Adipose tissue (tissue), 3 donors: ENCODE measurements around the gene MYBPC3. TPM values are rescaled to one million over a fixed set of nuclear protein-coding genes. Genes with fewer than 3 reads are reported as not detected.
"Not testable (repeated sequence)": the region's sequence is repeated elsewhere in the genome, so short reads cannot be mapped to it uniquely, and the experiment has no call there.

ENCODE experiments used
- H3K27ac ChIP-seq: one replicate; pipeline ENCODE4 v1.5.1; 2013; ENCODE audit warnings: low read depth, low read length
- whole genome bisulfite sequencing, 3 donors: extraction: QIAGEN DNeasy Blood & Tissue Kit; methylation state at CpG; one replicate each; pipeline ENCODE4 v1.1.7; 2013; 5-methylcytosine and 5-hydroxymethylcytosine counted together
- polyA plus RNA-seq, 3 donors: library from polyadenylated mRNA; stranded (reverse); fragments of 200-250 nt; gene quantifications; one replicate each; pipeline ENCODE4 v1.2.3, GENCODE V29; 2013
- donor health status: healthy with polysubstance abuse.
- donor health status: Bipolar disorder and iron deficiency.
- donor health status: healthy.

The MYBPC3 gene
- polyA plus RNA-seq, 3 donors, result 0.07 to 3.1 (median 0.68) TPM

DNA sequence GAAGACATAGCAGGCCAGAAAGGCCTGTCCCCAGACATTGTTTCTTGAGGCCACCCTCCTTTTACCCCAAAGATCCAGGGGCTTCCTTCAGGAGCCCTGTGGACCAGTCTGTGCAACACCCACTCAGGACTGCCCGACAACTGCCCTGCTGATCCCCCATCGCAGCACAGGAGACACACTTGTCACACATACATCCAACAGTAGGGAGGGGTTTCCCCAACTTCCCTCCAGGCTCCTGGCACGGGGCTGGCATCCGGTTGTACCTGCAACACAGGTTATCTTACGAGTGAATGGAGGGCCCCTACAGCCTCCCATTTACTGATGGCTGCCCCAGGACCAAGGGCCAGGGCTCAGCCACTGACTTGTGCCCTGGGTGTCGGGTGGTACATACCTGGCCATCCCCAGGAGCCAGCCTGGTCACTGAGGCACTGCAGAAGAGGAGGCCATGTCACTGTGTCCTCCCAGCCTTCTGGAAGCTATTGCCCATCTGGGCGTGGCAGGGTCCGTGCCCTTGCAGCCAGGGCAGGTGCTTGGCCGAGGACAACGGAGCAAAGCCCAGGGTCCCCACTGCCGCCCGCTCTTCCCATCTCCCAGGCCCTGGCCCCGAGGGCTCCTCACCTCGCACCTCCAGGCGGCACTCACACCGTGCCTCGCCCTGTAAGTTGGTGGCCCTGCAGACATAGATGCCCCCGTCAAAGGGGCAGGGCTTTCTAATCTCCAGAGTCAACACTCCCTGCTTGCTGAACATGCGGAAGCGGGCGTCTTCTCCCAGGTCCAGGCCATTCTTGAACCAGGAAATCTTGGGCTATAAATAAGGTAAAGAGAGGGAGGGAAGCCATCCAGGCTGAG is 20.8 kb downstream of the MYBPC3 start:
- WGBS, 3 donors, result 73 to 76% (median 74%) methylated on average over 21 of the region's 21 CpGs
- H3K27ac ChIP-seq, result no peak overlapping the region

DNA sequence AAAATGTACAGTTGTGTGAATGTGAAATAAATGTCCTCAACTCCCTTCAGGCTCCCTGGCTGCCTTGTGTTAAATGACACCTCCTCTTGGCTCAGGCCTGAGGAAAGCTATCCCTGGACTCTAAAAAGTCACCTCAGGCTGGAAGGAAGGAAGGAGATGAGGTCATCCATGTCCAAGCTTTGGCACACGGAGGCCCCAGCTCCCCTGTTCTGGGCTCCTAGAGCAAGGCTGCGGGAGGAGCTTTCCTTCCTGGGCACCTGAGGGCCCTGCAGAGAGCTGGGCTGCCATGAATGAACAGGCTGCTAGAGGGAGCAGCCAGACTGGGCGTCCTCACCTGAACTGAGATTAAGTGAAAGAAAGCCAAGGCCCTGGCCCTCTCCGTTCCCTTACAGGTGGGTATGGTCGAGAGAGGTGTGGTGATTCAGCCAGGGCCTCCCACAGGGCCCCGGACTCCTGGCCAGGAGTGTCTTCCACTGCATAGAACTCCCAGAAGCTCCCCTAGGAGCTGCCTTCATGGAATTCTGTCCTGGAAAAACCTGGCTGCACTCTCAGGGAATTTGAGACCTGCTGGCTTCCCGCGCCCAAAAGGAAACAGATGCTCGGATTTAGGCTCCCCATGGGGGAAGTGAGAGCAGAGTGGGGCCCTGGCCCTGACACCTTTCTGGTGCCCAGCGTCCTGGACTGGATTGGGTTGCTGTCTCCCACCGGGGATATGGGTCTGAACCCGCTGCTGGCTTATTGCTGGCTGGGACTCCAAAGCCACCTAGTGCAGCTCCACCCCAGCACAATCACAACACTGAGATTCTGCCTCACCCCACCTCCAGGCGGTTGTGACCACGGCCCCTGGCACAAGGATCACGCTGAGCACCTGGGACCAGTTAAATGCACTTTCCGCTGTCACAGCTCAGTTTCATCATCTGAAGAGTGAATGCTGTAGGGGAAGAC is 22.2 kb downstream of the MYBPC3 start:
- 55 to 62% (median 59%) methylated on average over 16 of the region's 16 CpGs for WGBS, 3 donors
- H3K27ac ChIP-seq, result no peak overlapping the region

DNA sequence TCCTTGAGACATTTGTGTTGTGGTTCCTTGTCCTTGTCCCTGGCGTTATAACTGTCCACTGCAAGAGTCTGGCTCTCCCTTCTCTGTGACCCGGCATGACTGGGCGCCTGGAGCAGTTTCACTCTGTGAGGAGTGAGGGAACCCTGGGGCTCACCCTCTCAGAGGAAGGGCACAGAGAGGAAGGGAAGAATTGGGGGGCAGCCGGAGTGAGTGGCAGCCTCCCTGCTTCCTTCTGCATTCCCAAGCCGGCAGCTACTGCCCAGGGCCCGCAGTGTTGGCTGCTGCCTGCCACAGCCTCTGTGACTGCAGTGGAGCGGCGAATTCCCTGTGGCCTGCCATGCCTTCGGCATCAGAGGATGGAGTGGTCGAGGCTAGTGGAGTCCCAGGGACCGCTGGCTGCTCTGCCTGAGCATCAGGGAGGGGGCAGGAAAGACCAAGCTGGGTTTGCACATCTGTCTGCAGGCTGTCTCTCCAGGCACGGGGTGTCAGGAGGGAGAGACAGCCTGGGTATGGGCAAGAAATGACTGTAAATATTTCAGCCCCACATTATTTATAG is 23.0 kb downstream of the MYBPC3 start:
- no peak overlapping the region for H3K27ac ChIP-seq
- WGBS, 3 donors, result 62 to 78% (median 70%) methylated on average over 11 to 12 of the region's 12 CpGs

- WGBS, 3 donors, result 85 to 88% (median 86%) methylated on average over 29 of the region's 29 CpGs
- H3K27ac ChIP-seq, result no peak overlapping the region
These were observed 23.8 kb downstream of the MYBPC3 start for GRCh38 chr11:47328449-47329390.

DNA sequence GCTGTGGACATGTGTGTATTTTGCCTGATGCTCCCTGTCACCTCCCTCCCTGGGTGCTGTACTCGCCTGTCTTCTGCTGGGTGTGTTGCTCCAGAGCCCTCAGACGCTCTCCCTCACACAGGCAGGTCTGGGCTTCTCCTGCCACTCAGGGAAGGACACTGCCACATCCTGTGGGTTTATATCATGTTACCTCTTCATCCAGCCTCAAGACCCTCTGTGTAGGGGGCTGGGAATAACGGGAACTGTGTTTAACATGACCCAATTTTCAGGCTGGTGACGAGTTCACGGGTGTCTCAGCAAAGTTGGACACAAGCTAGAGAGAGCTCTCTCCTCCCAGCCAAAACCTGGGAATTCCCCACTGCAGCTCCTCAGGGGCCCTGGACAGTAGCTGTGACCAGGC is 24.6 kb downstream of the MYBPC3 start:
- WGBS, 3 donors, result 92 to 95% (median 93%) methylated on average over 5 of the region's 5 CpGs

GRCh38 chr11:47327025-47327424 is 25.5 kb downstream of the MYBPC3 start:
- WGBS, 3 donors, result 92 to 97% (median 95%) methylated on average over 13 of the region's 13 CpGs

More for the DNA sequence above, 24.6 kb downstream of the MYBPC3 start:
- H3K27ac ChIP-seq, result no peak overlapping the region

GRCh38 chr11:47326198-47326597 is 26.3 kb downstream of the MYBPC3 start:
- H3K27ac ChIP-seq, result no peak overlapping the region
- WGBS, 3 donors, result 97 to 99% (median 97%) methylated on average over 12 of the region's 12 CpGs

More at GRCh38 chr11:47327025-47327424, 25.5 kb downstream of the MYBPC3 start:
- H3K27ac ChIP-seq, result no peak overlapping the region

- 67 to 74% (median 69%) methylated on average over 15 of the region's 15 CpGs for WGBS, 3 donors
- H3K27ac ChIP-seq, result no peak overlapping the region
These were observed 27.0 kb downstream of the MYBPC3 start for GRCh38 chr11:47325271-47326041.

- 87 to 94% (median 89%) methylated on average over 12 of the region's 12 CpGs for WGBS, 3 donors
- no peak overlapping the region for H3K27ac ChIP-seq
These were observed 28.0 kb downstream of the MYBPC3 start for GRCh38 chr11:47324520-47324919.

DNA sequence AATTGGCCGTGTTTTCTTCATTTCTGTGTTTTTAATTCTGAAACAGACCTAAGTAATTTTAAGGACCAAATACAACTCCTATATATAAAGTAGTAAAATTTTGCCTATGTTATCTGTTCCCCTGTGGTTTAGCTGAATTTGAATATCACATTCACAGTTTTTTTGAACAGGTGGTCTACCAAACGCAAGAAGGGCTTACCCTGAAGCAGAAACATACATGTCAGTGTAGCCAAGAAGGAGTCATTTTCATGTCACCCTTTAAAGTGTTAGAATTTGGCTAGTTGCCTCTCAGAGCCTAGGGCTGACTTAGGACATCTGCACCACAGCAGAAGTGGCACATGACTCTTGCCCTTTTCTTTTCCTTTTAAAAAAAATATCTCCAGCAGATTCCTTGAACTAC is 34.3 kb downstream of the MYBPC3 start:
- no peak overlapping the region for H3K27ac ChIP-seq
- WGBS, 3 donors, result 93 to 97% (median 97%) methylated on average over 2 of the region's 2 CpGs

- WGBS, 3 donors, result 62 to 92% (median 73%) methylated on average over 5 of the region's 5 CpGs
These were observed 35.3 kb downstream of the MYBPC3 start for GRCh38 chr11:47317064-47317828.

GRCh38 chr11:47316501-47316900 is 36.0 kb downstream of the MYBPC3 start:
- WGBS, 3 donors, result 83 to 95% (median 87%) methylated on average over 8 of the region's 8 CpGs
- not testable (repeated sequence) for H3K27ac ChIP-seq

More at GRCh38 chr11:47317064-47317828, 35.3 kb downstream of the MYBPC3 start:
- no peak overlapping the region for H3K27ac ChIP-seq

- H3K27ac ChIP-seq, result no peak overlapping the region
- 74 to 89% (median 79%) methylated on average over 5 of the region's 5 CpGs for WGBS, 3 donors
These were observed 37.5 kb downstream of the MYBPC3 start for GRCh38 chr11:47314992-47315391.

GRCh38 chr11:47308050-47308823 is 44.3 kb downstream of the MYBPC3 start:
- H3K27ac ChIP-seq, result no peak overlapping the region
- WGBS, 3 donors, result 88 to 92% (median 89%) methylated on average over 6 of the region's 6 CpGs

DNA sequence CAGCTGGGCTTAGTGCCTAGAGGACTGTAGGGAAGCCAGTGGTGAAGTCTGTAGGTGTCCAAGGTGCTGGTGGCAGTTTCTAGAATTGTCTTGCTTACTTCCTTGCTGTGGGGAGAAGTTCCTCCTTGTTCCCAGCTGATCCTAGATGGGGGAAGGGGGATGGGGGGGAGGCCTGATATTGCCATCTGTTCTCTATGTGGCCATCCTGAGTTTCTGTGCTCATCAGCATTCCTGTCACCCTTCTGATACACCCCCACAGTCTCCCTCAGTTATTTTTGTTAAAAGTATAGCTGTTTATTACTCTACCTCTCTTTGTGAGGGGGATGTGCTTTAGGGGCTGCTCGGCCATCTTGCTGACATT is 46.0 kb downstream of the MYBPC3 start:
- H3K27ac ChIP-seq, result no peak overlapping the region
- WGBS, 3 donors, result 89 to 95% (median 92%) methylated on average over 1 of the region's 1 CpG
